Motor neuron (in vitro differentiated cells): ENCODE data around the gene CYP39A1. TPM values are rescaled to one million over a fixed set of nuclear protein-coding genes. Genes with fewer than 3 reads are reported as not detected.

Source experiments
- ATAC-seq, 8 experiments: fragments of 200-7000 bp; cut with Tn5 transposase; replicated peaks in 6 of 8; 2 replicates each; pipeline ENCODE4 v1.8.0; 2021; ENCODE audit warnings: mild to moderate bottlenecking in 8 of 8, moderate library complexity in 8 of 8
- H3K27ac ChIP-seq, 2 donors: fragments of 250-450 bp; sonication (Bioruptor Pico); 2 replicates each; pipeline ENCODE4 v1.9.0; 2021; ENCODE audit warnings: antibody characterized with exemption in 2 of 2, mild to moderate bottlenecking in 2 of 2, moderate library complexity in 1 of 2
- H3K4me1 ChIP-seq, 2 donors: fragments of 250-450 bp; sonication (Bioruptor Pico); replicated peaks in 1 of 2; 2 replicates each; pipeline ENCODE4 v1.6.1; 2021; ENCODE audit warnings: antibody characterized with exemption in 2 of 2, mild to moderate bottlenecking in 2 of 2, moderate library complexity in 1 of 2
- H3K4me3 ChIP-seq, 5 donors: fragments of 250-450 bp; sonication (Bioruptor Pico); 2 replicates each; pipeline ENCODE4 v1.9.0; 2021; ENCODE audit warnings: antibody characterized with exemption in 5 of 5, mild to moderate bottlenecking in 5 of 5, moderate library complexity in 4 of 5
- WGBS, 10 experiments: fragments of 450-650 bp; shearing (Covaris generic); methylation state at CpG; one replicate each; pipeline ENCODE4 v1.0.0; 2022; 5-methylcytosine and 5-hydroxymethylcytosine counted together
- in situ Hi-C, 9 experiments: fragments of 400-800 bp; cut with MboI; loops; one replicate each; pipeline ENCODE4 v1.15.0; 2021; ENCODE audit warnings: low sequenced_read_pairs in 9 of 9, low pct_unique_long_range_greater_than_20kb in 2 of 9; ENCODE audit not compliant: unreplicated experiment in 9 of 9
- total RNA-seq, 8 experiments: library from RNA; unstranded; fragments of 300-600 nt; gene quantifications; 2 replicates each; pipeline versions ENCODE4 v1.2.3 to v1.2.4, GENCODE V29; 2022

The CYP39A1 gene
- total RNA-seq = 10 to 100 TPM in 2 of 8 experiments, 1 to 10 TPM in 5, under 1 TPM in 1; 0.83 to 17.3 (median 4.2) TPM

GRCh38 chr6:46652603-46653438, at the start of gene CYP39A1, which contains the start of gene SLC25A27:
TSS of gene CYP39A1 (minus strand) at chr6:46652818. CDS start at chr6:46652582, 236 bp downstream.
TSS of gene SLC25A27 (plus strand) at chr6:46652975. CDS start at chr6:46653193, 218 bp downstream.
- WGBS, 10 experiments = 0 to 4% (median 1%) methylated on average over 5 to 28 of the region's 72 CpGs; no CpG with 5 or more reads in 2 of the 10 experiments
- in situ Hi-C loops = no loop called here
- peak within 1 kb of the TSS; percentile 86 to 93 (median 90) for H3K4me3 ChIP-seq
- H3K4me1 ChIP-seq = peaks cover 2 to 18% of the 10 kb centered on the region in 2 donors
- peak; percentile 97 to 98 (median 98) for ATAC-seq
- peak within 1 kb of the TSS; percentile 29 to 39 for H3K27ac ChIP-seq

- H3K4me3 ChIP-seq = no peak overlapping the region
- in situ Hi-C loops = loop anchor here in 1 of 9 experiments (25.0 kb wide), 2 partner anchors 87 to 287 kb away; partner anchors contain the start of gene MEP1A
- no peaks in the 10 kb centered on the region for H3K4me1 ChIP-seq
- ATAC-seq = peak in 3 of 8 experiments; percentile 32 to 86 (median 71)
- 0 to 92% (median 58%) methylated on average over 1 of the region's 1 CpG; no CpG with 5 or more reads in 2 of the 10 experiments for WGBS, 10 experiments
- no peak overlapping the region for H3K27ac ChIP-seq
Measured at GRCh38 chr6:46699970-46700369, 47.4 kb upstream of the CYP39A1 start.

- no peak overlapping the region for H3K4me3 ChIP-seq
- ATAC-seq = no peak
- WGBS, 10 experiments = 0 to 60% (median 29%) methylated on average over 1 of the region's 1 CpG
- in situ Hi-C loops = loop anchor here in 1 of 9 experiments (25.0 kb wide), 1 partner anchor 96 kb away; the partner anchor contains the start of gene MEP1A
- H3K27ac ChIP-seq = no peak overlapping the region
- no peaks in the 10 kb centered on the region for H3K4me1 ChIP-seq
Measured at GRCh38 chr6:46690911-46691451, 38.4 kb upstream of the CYP39A1 start.

- Histone ChIP-seq H3K4me3 (no peak overlapping the region), H3K27ac (no peak overlapping the region), H3K4me1 (no peaks in the 10 kb centered on the region)
- WGBS, 10 experiments = 23 to 100% (median 85%) methylated on average over 1 to 2 of the region's 2 CpGs
- no peak for ATAC-seq
- in situ Hi-C loops = loop anchor here in 1 of 9 experiments (25.0 kb wide), 1 partner anchor 97 kb away; the partner anchor contains the start of gene MEP1A
Measured at GRCh38 chr6:46690141-46690755, 37.6 kb upstream of the CYP39A1 start.

- WGBS, 10 experiments = 0 to 100% (median 84%) methylated on average over 1 to 3 of the region's 3 CpGs; no CpG with 5 or more reads in 2 of the 10 experiments
- ATAC-seq = no peak
- in situ Hi-C loops = loop anchor here in 1 of 9 experiments (25.0 kb wide), 1 partner anchor 98 kb away; the partner anchor contains the start of gene MEP1A
- Histone ChIP-seq H3K4me3 (no peak overlapping the region), H3K27ac (no peak overlapping the region), H3K4me1 (no peaks in the 10 kb centered on the region)
Measured at GRCh38 chr6:46689657-46690056, 37.0 kb upstream of the CYP39A1 start.

GRCh38 chr6:46688966-46689335, 36.3 kb upstream of the CYP39A1 start:
- in situ Hi-C loops = loop anchor here in 1 of 9 experiments (25.0 kb wide), 1 partner anchor 98 kb away; the partner anchor contains the start of gene MEP1A
- 51 to 95% (median 85%) methylated on average over 2 to 8 of the region's 13 CpGs; no CpG with 5 or more reads in 5 of the 10 experiments for WGBS, 10 experiments

GRCh38 chr6:46688117-46688965, 35.7 kb upstream of the CYP39A1 start:
- no peak overlapping the region for H3K27ac ChIP-seq
- ATAC-seq = no peak
- H3K4me3 ChIP-seq = no peak overlapping the region
- in situ Hi-C loops = loop anchor here in 1 of 9 experiments (25.0 kb wide), 1 partner anchor 99 kb away; the partner anchor contains the start of gene MEP1A
- 91 to 100% (median 97%) methylated on average over 6 to 37 of the region's 85 CpGs; no CpG with 5 or more reads in 6 of the 10 experiments for WGBS, 10 experiments
- H3K4me1 ChIP-seq = no peaks in the 10 kb centered on the region

More at GRCh38 chr6:46688966-46689335, 36.3 kb upstream of the CYP39A1 start:
- Histone ChIP-seq H3K4me3 (no peak overlapping the region), H3K4me1 (no peaks in the 10 kb centered on the region), H3K27ac (no peak overlapping the region)
- no peak for ATAC-seq

- Histone ChIP-seq H3K4me3 (no peak within 1 kb of the TSS), H3K27ac (no peak within 1 kb of the TSS), H3K4me1 (no peaks in the 10 kb centered on the region)
- 82 to 100% (median 82%) methylated on average over 5 to 7 of the region's 41 CpGs; no CpG with 5 or more reads in 7 of the 10 experiments for WGBS, 10 experiments
- in situ Hi-C loops = loop anchor here in 1 of 9 experiments (25.0 kb wide), 1 partner anchor 100 kb away; the partner anchor contains the start of gene MEP1A
- no peak for ATAC-seq
Measured at GRCh38 chr6:46687619-46688097, 35.0 kb upstream of the CYP39A1 start, which contains the start of gene TDRD6. TSS of gene TDRD6 (plus strand) at chr6:46687885. CDS start at chr6:46688129, 244 bp downstream.

- ATAC-seq = no peak
- no peak overlapping the region for H3K4me3 ChIP-seq
- in situ Hi-C loops = loop anchor here in 1 of 9 experiments (25.0 kb wide), 1 partner anchor 103 kb away; the partner anchor contains the start of gene MEP1A
- no peaks in the 10 kb centered on the region for H3K4me1 ChIP-seq
- 65 to 91% (median 83%) methylated on average over 2 to 4 of the region's 4 CpGs for WGBS, 10 experiments
- H3K27ac ChIP-seq = no peak overlapping the region
Measured at GRCh38 chr6:46684771-46685170, 32.2 kb upstream of the CYP39A1 start.

GRCh38 chr6:46677314-46677654, 24.7 kb upstream of the CYP39A1 start:
- H3K4me3 ChIP-seq = no peak overlapping the region
- no peaks in the 10 kb centered on the region for H3K4me1 ChIP-seq
- no peak overlapping the region for H3K27ac ChIP-seq
- WGBS, 10 experiments = 43 to 77% (median 68%) methylated on average over 2 to 4 of the region's 4 CpGs; no CpG with 5 or more reads in 2 of the 10 experiments
- in situ Hi-C loops = loop anchor here in 1 of 9 experiments (25.0 kb wide), 1 partner anchor 110 kb away; the partner anchor contains the start of gene MEP1A
- ATAC-seq = peak in 2 of 8 experiments; percentile 25 to 39

- Histone ChIP-seq H3K27ac (no peak overlapping the region), H3K4me3 (no peak overlapping the region), H3K4me1 (no peaks in the 10 kb centered on the region)
- ATAC-seq = no peak
- in situ Hi-C loops = loop anchor here in 1 of 9 experiments (25.0 kb wide), 1 partner anchor 111 kb away; the partner anchor contains the start of gene MEP1A
- WGBS, 10 experiments = 57 to 100% (median 86%) methylated on average over 1 to 6 of the region's 6 CpGs
Measured at GRCh38 chr6:46676604-46677313, 24.1 kb upstream of the CYP39A1 start.
